Measurements from ENCODE around the gene PSPN.
"Not testable (repeated sequence)": the region's sequence is repeated elsewhere in the genome, so short reads cannot be mapped to it uniquely, and the experiment has no call there.

PSPN gene

GRCh38 chr19:6373096-6373812 lies 2.5 kb downstream of the PSPN start:
- peak; percentile 98 for DNase-seq (ENCODE audit: low read depth)

DNA sequence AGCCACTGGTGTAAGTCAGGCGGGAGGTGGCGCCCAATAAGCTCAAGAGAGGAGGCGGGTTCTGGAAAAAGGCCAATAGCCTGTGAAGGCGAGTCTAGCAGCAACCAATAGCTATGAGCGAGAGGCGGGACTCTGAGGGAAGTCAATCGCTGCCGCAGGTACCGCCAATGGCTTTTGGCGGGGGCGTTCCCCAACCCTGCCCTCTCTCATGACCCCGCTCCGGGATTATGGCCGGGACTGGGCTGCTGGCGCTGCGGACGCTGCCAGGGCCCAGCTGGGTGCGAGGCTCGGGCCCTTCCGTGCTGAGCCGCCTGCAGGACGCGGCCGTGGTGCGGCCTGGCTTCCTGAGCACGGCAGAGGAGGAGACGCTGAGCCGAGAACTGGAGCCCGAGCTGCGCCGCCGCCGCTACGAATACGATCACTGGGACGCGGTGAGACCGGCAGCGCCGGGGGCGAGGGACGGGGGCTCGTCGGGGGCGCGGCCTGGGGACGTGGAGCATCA lies 3.1 kb downstream of the PSPN start, which contains the start of gene ALKBH7:
TSS of gene ALKBH7 (plus strand) at position 201 of the 502 bp plus-strand sequence. CDS start at position 228, 27 bp downstream.
- peak; percentile 87 for DNase-seq (ENCODE audit: low read depth)

DNA sequence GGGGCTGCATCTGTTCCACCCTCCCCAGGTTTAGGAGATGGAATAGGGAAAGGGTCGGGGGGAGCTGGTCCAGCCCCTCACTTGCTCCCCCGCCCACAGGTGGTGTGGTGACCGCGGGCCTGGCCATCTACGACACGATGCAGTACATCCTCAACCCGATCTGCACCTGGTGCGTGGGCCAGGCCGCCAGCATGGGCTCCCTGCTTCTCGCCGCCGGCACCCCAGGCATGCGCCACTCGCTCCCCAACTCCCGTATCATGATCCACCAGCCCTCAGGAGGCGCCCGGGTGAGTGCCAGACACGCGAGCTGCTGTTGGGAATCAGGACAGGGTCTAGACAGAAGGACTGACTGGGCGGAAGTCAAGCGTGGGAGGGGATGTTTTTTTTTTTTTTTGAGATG lies 11.4 kb downstream of the PSPN start:
- DNase-seq (ENCODE audit: low read depth): no peak

DNA sequence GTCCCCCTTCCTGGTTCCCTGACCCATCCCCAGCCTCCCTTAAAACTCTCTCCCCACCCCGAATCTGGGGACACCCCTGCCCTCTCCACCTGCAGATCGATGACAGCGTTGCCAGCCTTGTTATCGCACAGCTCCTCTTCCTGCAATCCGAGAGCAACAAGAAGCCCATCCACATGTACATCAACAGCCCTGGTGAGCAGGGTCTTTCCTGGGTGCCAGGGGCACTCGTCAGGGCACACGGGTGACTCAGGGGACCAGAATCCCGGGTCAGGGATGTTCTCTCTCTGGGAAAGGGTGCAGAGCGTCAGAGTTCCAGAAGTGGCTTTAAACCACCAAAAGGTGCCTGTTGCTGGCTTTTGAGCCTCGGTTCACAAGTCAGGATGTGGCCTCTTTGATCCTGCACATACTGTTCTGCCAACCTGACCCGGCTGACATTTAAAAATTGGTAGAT lies 13.4 kb downstream of the PSPN start:
- no peak for DNase-seq (ENCODE audit: low read depth)

DNA sequence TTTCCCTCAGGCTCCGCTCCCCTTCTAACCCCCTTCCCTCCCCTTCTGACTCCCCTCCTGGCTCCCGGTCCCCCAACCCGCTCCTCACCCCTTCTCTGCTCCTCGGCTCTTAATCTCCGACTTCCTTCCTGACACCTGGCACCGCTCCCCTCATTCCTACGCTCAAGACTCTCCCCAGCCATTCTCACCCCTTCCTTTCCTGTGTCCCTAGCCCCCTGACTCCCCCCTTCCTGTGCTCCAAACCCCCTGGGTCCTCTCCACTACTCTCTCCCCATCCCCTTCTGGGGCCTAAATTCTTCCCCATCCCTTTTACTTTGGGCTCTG lies 13.7 kb downstream of the PSPN start:
- no peak for DNase-seq (ENCODE audit: low read depth)

DNA sequence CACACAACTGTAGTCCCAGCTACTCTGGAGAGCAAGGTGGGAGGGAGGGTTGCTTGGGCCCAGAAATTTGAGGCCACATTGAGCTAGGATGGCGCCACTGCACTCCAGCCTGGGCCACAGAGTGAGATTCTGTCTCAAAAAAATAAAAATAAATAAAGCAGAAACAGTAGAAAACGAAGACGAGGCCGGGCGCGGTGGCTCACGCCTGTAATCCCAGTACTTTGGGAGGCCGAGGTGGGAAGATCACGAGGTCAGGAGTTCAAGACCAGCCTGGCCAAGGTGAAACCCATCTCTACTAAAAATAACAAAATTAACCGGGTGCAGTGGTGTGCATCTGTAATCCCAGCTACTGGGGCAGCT lies 14.9 kb downstream of the PSPN start:
- not testable (repeated sequence) for DNase-seq (ENCODE audit: low read depth)

DNA sequence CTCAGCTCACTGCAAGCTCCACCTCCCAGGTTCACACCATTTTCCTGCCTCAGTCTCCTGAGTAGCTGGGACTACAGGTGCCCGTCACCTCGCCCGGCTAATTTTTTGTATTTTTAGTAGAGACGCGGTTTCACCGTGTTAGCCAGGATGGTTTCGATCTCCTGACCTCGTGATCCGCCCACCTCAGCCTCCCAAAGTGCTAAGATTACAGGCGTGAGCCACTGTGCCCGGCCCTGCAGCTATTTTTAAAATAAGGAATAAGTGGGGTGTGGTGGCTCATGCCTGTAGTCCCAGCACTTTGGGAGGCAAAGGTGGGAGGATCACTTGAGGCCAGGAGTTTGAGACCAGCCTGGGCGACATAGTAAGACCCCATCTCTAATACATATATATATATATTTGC lies 15.3 kb downstream of the PSPN start:
- DNase-seq (ENCODE audit: low read depth): not testable (repeated sequence)

GRCh38 chr19:6359568-6360341 lies 16.0 kb downstream of the PSPN start:
- no peak for DNase-seq (ENCODE audit: low read depth)

- DNase-seq (ENCODE audit: low read depth): no peak
These were observed 17.7 kb downstream of the PSPN start for GRCh38 chr19:6358003-6358402.

DNA sequence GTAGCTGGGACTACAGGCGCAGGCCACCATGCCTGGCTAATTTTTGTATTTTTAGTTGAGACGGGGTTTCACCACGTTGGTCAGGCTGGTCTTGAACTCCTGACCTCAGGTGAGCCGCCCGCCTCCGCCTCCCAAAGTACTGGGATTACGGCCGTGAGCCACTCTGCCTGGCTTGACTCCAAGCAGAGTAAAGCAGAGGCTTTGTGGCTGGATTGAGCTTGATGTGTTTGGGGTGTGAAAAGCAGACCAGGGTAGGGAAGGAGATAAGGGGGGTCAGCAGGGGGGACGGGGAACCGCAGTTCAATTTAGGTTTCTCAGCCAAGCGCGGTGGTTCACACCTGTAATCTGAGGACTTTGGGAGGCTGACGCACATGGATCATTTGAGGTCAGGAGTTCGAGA lies 18.6 kb downstream of the PSPN start:
- DNase-seq (ENCODE audit: low read depth): no peak

DNA sequence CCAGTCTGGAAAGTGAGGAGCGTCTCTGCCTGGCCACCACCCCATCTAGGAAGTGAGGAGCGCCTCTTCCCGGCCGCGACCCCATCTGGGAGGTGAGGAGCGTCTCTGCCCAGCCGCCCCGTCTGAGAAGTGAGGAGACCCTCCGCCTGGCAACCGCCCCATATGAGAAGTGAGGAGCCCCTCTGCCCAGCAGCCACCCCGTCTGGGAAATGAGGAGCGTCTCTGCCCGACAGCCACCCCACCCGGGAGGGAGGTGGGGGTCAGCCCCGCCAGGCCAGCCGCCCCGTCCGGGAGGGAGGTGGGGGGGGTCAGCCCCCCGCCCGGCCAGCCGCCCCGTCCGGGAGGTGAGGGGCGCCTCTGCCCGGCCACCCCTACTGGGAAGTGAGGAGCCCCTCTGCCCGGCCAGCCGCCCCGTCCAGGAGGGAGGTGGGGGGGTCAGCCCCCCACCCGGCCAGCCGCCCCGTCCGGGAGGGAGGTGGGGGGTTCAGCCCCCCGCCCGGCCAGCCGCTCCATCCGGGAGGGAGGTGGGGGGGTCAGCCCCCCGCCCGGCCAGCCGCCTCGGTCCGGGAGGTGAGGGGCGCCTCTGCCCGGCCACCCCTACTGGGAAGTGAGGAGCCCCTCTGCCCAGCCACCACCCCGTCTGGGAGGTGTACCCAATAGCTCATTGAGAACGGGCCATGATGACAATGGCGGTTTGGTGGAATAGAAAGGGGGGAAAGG lies 20.3 kb downstream of the PSPN start:
- not testable (repeated sequence) for DNase-seq (ENCODE audit: low read depth)

- no peak for DNase-seq (ENCODE audit: low read depth)
These were observed 21.5 kb downstream of the PSPN start for GRCh38 chr19:6354098-6354674.

DNA sequence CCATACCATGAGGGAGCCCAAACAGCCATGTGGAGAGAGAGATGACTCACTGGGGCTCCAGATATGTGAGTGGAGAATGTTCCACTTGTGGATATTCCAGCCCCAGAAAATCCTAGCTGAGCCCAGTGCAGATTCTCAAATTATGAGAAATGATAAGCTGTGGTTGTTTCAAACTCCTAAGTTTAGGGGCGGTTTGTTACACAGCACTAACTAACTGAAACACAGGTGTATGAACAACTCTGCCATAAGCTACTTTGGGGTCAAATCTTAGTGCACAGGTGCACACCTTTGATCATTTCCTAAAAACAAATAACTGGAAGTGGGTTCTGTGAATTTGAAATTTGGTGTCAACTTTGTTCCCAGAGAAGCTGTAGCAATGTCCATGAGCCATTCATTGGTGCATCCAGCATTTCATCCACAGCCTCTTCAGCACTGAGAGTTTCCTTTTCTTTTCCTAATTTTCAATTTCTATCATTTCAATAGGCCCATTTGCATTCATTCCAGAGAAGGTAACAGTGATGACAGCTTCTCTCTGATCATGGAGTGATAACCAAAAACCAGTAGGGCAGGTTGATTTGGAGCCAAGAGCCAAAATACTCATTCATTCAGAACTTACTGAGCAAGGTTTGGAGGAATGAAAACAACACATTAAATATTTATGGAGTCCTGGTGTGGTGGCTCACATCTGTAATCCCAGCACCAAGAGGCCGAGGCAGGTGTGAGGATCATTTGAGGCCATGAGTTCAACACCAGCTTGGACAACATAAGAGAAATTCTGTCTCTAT lies 23.2 kb downstream of the PSPN start:
- DNase-seq (ENCODE audit: low read depth): no peak

GRCh38 chr19:6350688-6351087 lies 25.0 kb downstream of the PSPN start:
- DNase-seq (ENCODE audit: low read depth): no peak

DNA sequence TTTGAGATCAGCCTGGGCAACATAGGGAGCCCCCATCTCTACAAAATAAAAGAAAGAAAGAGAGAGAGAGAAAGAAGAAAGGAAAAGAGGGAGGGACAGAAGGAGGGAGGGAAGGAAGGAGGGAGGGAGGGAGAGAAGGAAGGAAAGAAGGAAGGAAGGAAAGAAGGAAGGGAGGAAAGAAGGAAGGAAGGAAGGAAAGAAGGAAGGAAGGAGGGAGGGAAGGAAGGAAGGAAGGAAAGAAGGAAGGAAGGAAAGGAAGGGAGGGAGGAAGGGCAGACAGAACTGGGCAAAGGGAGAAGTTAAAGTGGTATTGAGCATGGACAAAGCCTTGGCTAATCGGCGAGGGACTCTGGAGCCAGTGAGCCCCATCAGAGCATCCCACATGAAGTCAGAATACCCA lies 26.5 kb downstream of the PSPN start:
- not testable (repeated sequence) for DNase-seq (ENCODE audit: low read depth)

GRCh38 chr19:6343462-6343861 lies 32.3 kb downstream of the PSPN start:
- no peak for DNase-seq (ENCODE audit: low read depth)

- no peak for DNase-seq (ENCODE audit: low read depth)
These were observed 35.1 kb downstream of the PSPN start for GRCh38 chr19:6340493-6341201.

DNA sequence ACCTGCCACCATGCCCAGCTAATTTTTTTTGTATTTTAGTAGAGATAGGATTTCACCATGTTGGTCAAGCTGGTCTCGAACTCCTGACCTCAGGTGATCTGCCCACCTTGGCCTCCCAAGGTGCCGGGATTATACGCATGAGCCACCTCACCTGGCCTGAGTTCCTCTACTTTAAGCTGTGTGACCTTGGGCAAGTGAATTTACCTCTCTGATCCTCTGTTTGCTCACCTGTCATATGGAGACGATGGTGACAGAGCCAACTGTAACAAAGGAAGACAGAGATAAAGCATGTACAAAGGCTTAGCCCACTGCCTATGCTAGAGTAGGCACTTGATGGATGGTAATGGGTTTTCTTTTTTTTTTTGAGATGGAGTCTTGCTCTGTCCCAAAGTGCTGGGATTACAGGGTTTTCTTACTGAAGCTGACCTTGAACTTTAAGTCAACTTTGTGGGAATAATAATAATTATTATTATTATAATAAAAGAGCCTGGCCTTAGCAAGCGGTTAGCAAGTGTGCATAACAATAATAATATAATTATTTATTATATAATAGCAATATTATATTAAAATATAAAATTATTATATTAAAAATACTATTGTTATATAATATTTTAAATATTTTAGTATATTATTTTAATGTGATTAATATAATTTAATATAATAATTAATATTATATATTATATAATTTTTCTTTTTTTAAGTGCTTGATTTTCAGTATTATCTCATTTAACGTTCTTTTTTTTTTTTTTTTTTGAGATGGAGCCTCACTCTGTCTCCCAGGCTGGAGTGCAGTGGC lies 41.0 kb downstream of the PSPN start:
- DNase-seq (ENCODE audit: low read depth): no peak

DNA sequence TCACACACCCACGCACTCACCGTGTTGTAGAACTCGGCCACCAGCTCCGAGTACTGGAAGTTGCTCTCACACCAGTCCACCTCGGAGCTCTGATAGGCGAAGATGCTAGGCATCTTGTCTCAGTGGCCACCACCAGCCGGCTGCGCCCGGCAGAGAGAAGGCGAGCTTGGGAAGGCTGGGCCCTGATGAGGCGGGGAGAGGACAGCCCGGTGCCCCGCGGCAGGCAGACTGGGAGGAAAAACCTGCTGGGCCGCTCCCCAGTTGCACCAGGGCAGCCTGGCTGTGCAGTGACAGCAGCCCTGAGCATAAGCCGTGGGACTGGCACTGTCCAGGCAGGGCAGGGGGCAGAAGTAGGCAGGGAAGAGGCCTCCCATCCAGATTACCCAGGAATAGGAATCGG lies 42.3 kb downstream of the PSPN start, which contains the start of gene ACER1:
TSS of gene ACER1 (minus strand) at position 174 of the 400 bp plus-strand sequence. CDS start at position 113, 61 bp downstream.
- DNase-seq (ENCODE audit: low read depth): no peak

DNA sequence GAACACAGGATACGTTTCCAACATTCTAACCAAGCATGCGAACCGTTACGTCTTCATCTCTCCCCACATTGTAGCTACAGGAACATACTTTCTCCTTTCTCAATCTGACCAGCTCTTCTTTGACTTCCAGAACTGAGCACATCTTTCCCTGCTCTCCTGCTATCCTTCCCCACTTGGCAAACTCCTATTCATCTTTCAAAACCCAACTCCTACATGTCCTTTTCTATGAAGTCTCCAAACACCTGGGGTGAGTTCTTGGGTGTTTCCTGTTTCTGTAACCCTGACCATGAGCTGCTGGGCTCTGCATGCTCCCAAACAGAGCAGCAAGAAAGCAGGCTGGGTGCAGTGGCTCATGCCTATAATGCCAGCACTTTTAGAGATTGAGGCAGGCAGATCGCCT lies 48.9 kb downstream of the PSPN start:
- DNase-seq (ENCODE audit: low read depth): no peak

Measured in stimulated activated CD8-positive, alpha-beta memory T cell treated with anti-CD3 and anti-CD28 coated beads, Interleukin-7, amount 100 ng/mL, for 24 hours (primary cell).